Cerebellar nuclear complex (tissue), 1 donor: ENCODE results near the gene KRTAP5-10.
"Not testable (repeated sequence)": the region's sequence is repeated elsewhere in the genome, so short reads cannot be mapped to it uniquely, and the experiment has no call there.

Experiments
- DNase-seq, 2 experiments: peaks; one replicate each; lab custom pipeline; 2025; lab: John Stamatoyannopoulos, UW

Gene KRTAP5-10

DNA sequence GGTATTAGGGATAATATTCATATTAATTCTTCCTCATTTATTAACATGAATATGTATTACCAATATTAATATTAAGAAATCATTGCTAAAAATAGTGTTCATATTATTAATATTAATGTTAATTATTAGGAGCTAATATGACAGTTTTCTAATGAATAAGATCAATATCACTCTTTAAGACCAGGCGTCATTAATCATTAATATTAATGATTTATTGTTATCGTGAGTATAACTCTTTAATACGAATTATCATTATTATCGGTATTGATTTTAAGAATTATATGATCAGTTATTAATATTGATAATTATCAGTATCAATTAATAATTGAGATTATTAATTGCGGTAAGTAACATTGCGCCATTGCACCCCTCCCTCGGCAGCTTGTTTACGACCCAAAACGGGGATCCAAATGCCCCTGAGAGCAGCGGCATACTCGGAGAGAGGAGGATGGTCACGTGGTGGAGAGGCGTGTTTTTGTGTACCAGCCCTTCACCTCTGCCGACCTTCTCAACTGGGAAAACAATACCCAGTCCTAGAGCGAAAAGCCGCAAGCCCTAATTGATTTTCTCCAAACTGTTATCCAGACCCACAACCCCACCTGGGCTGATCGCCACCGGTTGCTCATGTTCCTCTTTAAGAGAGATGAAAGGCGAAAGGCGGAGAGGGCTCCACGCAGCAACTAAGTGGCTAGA lies 46.0 kb downstream of the KRTAP5-10 start:
- DNase-seq, result not testable (repeated sequence)

DNA sequence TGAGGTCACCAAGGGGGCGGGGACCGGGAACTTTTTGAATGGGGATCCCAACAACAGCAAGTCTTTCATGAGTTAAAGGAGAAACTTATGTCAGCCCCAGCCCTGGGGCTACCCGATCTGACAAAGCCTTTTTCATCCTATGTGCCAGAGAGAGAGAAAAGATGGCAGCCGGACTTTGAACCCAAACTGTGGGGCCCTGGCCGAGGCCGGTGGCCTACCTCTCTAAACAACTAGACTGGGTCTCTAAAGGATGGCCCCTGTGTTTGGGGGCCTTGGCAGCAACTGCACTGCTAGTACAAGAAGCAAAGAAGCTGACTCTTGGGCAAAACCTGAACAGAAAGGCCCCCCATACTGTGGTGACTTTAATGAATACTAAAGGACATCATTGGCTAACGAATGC lies 48.6 kb downstream of the KRTAP5-10 start:
- not testable (repeated sequence) for DNase-seq

DNA sequence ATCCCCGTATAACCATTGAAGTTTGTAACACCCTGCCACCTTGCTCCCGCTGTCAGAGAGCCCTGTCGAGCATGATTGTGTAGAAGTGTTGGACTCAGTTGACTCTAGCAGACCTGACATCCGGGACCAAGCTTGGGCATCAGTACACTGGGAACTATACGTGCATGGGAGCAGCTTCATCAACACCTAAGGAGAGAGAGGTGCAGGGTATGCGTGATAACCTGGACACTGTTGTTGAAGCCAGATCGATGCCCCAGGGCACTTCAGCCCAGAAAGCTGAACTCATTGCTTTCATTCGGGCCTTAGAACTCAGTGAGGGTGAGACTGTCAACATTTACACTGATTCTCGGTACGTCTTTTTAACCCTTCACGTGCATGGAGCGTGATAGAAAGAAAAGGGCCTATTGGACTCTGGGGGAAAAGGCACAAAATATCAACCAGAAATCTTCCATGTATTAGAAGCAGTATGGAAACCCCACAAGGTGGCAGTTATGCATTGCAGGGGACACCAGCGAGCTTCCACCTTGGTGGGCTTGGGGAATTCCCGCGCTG lies 49.1 kb downstream of the KRTAP5-10 start:
- DNase-seq, result not testable (repeated sequence)

DNA sequence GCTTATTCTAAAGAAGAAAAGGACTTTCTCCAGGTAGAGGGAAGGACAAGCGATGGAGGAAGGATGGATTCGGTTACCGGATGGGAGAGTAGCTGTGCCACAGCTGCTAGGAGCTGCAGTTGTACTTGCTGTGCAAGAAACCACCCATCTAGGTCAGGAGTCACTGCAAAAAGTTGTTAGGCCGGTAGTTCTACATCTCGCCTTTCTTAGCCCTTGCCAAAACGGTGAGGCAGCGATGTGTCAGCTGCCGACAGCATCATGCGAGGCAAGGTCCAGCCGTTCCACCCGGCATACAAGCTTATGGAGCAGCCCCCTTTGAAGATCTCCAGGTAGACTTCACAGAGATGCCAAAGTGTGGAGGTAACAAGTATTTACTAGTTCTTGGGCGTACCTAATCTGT lies 49.6 kb downstream of the KRTAP5-10 start:
- not testable (repeated sequence) for DNase-seq
